ENCODE measurements around the gene ATXN7L1.

ATXN7L1 gene

DNA sequence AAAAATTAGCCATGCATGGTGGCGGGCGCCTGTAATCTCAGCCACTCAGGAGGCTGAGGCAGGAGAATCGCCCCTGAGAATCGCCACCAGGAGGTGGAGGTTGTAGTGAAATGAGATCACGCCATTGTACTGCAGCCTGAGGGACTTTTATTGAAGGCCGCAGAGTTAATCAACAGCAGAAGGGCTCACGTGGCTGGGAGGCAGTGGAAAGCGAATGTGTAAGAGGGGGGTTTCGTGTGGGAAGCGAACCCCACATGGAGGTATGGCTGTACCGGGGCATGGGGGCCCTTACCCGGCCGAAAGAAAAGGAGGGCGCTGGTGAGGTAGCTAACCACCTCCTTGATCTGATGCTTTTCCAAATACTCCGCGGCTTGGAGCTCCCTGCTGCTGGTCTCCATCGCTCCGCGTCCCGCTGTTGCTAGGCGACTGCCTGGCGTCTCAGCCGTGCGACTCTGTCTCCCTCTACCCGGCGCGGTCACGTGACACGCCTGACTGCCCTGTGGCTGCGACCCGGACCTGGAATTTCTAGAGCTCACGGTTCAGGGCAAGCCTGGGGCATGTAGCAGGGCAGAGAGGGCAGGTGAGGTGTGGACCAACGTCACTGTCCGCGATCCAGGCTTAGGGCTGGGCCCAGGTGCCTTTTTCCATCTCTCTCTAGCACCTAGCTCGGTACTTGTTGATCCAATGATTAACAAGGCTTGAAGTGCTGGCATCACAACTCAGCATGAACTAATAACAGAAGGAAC lies 295.2 kb downstream of the ATXN7L1 start, which contains the start of gene EFCAB10:
Gene EFCAB10 (minus strand): TSS at position 428 of the 746 bp plus-strand sequence. CDS start 30 bp downstream, at position 398.
- TF ChIP-seq, protein P1, sequence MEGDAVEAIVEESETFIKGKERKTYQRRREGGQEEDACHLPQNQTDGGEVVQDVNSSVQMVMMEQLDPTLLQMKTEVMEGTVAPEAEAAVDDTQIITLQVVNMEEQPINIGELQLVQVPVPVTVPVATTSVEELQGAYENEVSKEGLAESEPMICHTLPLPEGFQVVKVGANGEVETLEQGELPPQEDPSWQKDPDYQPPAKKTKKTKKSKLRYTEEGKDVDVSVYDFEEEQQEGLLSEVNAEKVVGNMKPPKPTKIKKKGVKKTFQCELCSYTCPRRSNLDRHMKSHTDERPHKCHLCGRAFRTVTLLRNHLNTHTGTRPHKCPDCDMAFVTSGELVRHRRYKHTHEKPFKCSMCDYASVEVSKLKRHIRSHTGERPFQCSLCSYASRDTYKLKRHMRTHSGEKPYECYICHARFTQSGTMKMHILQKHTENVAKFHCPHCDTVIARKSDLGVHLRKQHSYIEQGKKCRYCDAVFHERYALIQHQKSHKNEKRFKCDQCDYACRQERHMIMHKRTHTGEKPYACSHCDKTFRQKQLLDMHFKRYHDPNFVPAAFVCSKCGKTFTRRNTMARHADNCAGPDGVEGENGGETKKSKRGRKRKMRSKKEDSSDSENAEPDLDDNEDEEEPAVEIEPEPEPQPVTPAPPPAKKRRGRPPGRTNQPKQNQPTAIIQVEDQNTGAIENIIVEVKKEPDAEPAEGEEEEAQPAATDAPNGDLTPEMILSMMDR (IDR thresholded peaks at IDR 0.05; ENCODE audit: low read depth, low read length, missing control alignments), result peak; percentile 17
- peak; percentile 50 for DNase-seq (ENCODE audit: extremely low read depth, low read depth)
- peak within 1 kb of the TSS; percentile 37 for H3K4me3 ChIP-seq (replicated peaks; ENCODE audit: low read depth, low read length)

DNA sequence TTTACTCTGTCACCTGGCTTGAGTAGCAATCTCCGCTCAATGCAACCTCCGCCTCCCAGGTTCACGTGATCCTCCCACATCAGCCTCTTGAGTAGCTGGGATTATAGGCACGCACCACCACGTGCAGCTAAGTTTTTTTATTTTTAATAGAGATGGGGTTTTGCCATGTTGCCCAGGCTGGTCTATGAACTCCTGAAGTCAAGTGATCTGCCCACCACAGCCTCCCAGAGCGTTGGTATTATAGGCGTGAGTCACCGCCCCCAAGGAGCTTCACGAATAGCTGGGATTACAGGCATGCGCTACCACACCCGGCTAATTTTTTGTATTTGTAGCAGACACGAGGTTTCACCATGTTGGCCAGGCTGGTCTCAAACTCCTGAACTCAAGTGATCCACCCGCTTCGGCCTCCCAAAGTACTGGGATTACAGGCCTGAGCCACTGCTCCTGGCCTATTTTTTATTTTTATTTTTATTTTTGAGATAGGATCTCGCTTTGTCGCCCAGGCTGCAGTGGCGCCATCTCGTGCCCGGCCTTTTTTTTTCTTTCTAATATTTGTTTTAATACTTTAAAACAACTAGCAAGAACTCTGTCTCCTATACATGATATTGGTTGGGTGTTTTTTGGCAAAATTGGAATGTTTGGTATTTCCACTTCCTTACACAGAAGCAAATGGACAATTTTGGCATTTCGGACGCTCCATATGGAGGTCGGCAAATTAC lies 296.2 kb downstream of the ATXN7L1 start:
- no peak overlapping the region for H3K4me3 ChIP-seq (replicated peaks; ENCODE audit: low read depth, low read length)
- no peak for DNase-seq (ENCODE audit: extremely low read depth, low read depth)
- TF ChIP-seq, protein P1 (IDR thresholded peaks at IDR 0.05; ENCODE audit: low read depth, low read length, missing control alignments), result no peak

- no peak overlapping the region for H3K4me3 ChIP-seq (replicated peaks; ENCODE audit: low read depth, low read length)
- TF ChIP-seq, protein P1 (IDR thresholded peaks at IDR 0.05; ENCODE audit: low read depth, low read length, missing control alignments), result no peak
- no peak for DNase-seq (ENCODE audit: extremely low read depth, low read depth)
These were observed 297.9 kb downstream of the ATXN7L1 start for GRCh38 chr7:105578496-105578895.

- DNase-seq (ENCODE audit: extremely low read depth, low read depth), result no peak
- TF ChIP-seq, protein P1 (IDR thresholded peaks at IDR 0.05; ENCODE audit: low read depth, low read length, missing control alignments), result no peak
- no peak overlapping the region for H3K4me3 ChIP-seq (replicated peaks; ENCODE audit: low read depth, low read length)
These were observed 299.1 kb downstream of the ATXN7L1 start for GRCh38 chr7:105577251-105577650.

DNA sequence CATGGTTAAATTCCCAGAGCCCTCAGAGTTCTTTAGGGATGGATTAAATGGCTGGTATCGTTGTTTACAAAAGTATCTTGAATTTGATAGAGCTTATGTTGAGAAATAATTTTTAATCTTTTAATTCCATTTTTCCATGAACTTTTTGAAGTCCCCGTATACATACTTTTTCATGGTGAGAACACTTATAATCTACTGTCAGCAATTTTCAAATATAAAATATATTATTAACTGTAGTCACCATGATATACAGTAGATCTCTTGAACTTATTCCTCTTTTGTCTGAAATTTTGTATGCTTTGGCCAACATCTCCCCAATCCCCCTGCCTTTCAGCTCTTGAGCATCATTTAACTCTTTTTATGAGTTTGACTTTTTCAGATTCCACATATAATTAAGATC lies 304.5 kb downstream of the ATXN7L1 start:
- DNase-seq (ENCODE audit: extremely low read depth, low read depth), result no peak
- TF ChIP-seq, protein P1 (IDR thresholded peaks at IDR 0.05; ENCODE audit: low read depth, low read length, missing control alignments), result no peak
- H3K4me3 ChIP-seq (replicated peaks; ENCODE audit: low read depth, low read length), result no peak overlapping the region

- TF ChIP-seq, protein P1 (IDR thresholded peaks at IDR 0.05; ENCODE audit: low read depth, low read length, missing control alignments), result no peak
- no peak for DNase-seq (ENCODE audit: extremely low read depth, low read depth)
- no peak overlapping the region for H3K4me3 ChIP-seq (replicated peaks; ENCODE audit: low read depth, low read length)
These were observed 308.6 kb downstream of the ATXN7L1 start for GRCh38 chr7:105567821-105568220.

Data from HFF-Myc (cell line).